Choroid plexus epithelial cell (primary cell): Measurements from ENCODE around the gene RBFOX1.

Source experiments
- DNase-seq: peaks from one replicate; pipeline ENCODE4 v3.0.0-alpha.2; 2010; ENCODE audit warnings: low read depth
- H3K4me3 ChIP-seq: 2 replicates; pipeline ENCODE4 v1.5.1; 2011; ENCODE audit warnings: low read depth, mild to moderate bottlenecking, control low read depth, low read length, moderate library complexity
- TF ChIP-seq, protein P1 (sequence below): conservative IDR thresholded peaks from 2 replicates; pipeline ENCODE4 v1.5.1; 2011; ENCODE audit warnings: low read depth, mild to moderate bottlenecking, control low read depth, inconsistent platforms, low read length, moderate library complexity

The RBFOX1 gene

GRCh38 chr16:7332611-7333010 lies at the start of gene RBFOX1:
TSS of gene RBFOX1 (plus strand) at chr16:7332845.
- TF ChIP-seq, protein P1, sequence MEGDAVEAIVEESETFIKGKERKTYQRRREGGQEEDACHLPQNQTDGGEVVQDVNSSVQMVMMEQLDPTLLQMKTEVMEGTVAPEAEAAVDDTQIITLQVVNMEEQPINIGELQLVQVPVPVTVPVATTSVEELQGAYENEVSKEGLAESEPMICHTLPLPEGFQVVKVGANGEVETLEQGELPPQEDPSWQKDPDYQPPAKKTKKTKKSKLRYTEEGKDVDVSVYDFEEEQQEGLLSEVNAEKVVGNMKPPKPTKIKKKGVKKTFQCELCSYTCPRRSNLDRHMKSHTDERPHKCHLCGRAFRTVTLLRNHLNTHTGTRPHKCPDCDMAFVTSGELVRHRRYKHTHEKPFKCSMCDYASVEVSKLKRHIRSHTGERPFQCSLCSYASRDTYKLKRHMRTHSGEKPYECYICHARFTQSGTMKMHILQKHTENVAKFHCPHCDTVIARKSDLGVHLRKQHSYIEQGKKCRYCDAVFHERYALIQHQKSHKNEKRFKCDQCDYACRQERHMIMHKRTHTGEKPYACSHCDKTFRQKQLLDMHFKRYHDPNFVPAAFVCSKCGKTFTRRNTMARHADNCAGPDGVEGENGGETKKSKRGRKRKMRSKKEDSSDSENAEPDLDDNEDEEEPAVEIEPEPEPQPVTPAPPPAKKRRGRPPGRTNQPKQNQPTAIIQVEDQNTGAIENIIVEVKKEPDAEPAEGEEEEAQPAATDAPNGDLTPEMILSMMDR = no peak
- no peak for DNase-seq
- no peak within 1 kb of the TSS for H3K4me3 ChIP-seq

DNA sequence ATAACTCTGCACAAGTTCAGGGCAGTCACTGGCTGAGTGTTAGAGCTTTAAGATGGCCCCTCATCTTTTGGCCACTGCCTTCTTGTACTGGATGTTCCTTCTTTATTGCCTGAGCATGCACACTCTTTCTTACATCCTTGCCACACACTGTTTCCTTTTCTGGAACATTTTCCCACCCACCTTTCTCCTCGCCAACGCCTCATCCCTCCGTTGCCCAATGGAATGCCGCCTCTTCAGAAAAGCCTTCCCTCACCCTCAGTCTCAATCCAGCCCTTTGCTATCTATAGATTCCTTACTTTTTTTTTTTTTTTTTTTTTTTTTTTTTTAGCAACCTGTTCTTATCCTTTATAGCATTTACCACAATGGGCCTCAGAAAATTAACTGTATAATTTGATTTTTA lies 47.9 kb upstream of the RBFOX1 start:
- DNase-seq = no peak
- H3K4me3 ChIP-seq = no peak overlapping the region
- TF ChIP-seq, protein P1 = no peak

DNA sequence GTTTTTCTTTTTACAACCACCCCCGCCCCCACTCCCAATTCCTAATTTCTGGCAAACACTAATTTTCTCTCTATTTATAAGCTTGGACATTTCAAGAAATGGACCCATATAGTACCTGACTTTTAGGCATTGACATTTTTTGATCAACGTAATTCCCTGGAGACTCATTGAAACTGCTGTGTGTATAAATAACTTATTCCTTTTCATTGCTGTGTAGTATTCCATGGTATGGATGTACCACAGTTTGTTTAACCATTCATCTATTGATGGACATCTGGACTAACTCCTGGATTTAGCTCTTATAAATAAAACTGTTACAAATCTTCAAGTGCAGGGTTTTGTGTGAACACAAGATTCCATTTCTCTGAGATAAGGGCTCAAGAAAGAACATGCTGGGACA lies 47.1 kb upstream of the RBFOX1 start:
- TF ChIP-seq, protein P1 = no peak
- DNase-seq = no peak
- no peak overlapping the region for H3K4me3 ChIP-seq

DNA sequence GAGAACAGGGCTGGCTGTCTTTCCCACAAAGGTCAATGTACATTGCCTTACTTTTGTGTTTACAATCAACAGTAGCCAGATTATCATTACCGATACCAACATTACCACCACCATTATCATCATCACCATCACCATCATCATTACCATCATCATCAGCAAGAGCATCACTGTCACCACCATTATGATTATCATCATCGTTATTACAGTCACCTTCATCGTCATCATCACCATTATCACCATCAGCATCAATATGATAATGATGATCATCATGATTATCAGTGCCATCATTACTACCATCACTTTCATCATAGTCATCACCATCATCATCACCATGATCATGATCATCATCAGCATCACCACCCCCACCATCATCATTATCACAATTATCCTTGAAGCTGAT lies 43.3 kb upstream of the RBFOX1 start:
- H3K4me3 ChIP-seq = no peak overlapping the region
- TF ChIP-seq, protein P1 = no peak
- DNase-seq = no peak

DNA sequence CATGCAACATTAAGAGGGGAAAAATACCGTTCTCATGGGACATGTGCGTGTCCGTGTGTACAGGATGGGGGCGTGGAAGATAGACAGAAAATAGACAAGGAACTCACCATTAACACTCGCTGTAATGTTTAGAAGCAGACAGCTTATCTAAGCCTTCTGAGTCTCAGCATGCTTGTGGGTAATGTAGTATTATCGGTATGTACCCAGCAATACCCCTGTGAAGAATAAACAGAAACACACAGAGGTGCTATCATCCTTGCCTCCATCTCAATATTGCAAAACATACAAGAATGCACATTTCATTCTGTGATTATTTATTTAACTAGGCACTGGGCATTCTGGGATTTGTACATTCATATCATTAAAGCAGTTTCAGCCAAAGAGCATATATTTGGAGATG lies 42.0 kb upstream of the RBFOX1 start:
- TF ChIP-seq, protein P1 = no peak
- DNase-seq = no peak
- no peak overlapping the region for H3K4me3 ChIP-seq

DNA sequence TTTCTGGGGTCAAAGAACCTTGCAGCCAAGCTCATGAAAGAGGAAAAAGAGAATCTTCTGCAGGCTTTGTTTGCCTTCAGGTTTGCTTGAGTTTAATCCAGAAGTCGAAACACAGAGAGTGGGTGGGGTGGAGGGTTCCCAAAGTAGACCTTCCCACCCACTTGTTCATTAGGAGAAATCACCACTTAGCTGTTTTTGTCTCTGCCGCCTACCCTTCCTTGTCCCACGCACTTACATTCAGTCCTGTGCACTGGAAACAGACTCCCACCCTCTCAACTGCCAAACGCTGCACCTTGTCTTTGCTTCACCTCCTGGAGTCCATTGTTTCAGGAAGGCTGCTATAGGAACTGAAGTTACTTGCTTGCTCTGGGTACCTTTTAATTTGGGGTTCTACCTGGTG lies 38.6 kb upstream of the RBFOX1 start:
- TF ChIP-seq, protein P1 = no peak
- H3K4me3 ChIP-seq = no peak overlapping the region
- no peak for DNase-seq

GRCh38 chr16:7303052-7303610 lies 29.5 kb upstream of the RBFOX1 start:
- DNase-seq = no peak
- TF ChIP-seq, protein P1 = no peak
- H3K4me3 ChIP-seq = no peak overlapping the region
